ENCODE measurements around the gene ALCAM.
A peak's percentile ranks its signal among the peaks of the same experiment; 100 is the strongest.

Gene ALCAM

DNA sequence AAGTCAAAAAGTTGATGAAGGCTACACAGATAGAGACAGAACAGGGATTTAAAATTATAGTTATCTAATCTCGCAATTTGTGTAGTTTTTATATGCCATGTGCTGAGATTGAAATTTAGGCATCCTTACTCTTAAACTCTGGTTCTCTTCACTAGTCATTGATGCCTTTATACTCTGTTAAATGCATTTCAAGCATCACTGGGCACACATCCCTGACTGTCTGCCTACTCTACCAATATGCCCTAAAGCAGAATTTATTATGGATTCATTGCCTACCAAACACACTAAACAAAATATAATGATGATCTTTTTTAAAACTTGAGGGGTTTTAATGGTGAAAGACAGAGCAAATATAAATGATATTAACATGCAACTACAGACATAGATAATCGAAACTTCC is 10.3 kb upstream of the ALCAM start:
- no peak for DNase-seq (ENCODE audit: low read depth)

DNA sequence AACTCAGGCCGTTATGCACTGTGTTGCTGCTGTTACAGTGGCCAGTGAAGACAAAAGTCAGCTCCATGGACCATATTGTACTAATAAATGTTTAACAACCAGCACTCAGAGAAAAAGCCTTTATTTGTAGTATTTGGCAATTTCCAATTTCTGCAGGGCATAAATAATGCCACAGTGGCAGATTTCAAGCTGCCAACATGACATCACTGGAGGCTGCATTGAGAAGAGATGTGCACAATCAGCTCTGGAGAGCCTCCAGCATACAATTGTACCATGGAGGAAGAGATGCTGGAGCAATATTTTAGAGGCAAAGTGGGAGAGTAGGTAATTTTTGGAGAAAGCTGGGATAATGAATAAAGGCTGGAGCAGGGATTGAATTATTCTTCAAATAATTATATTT is 9.7 kb upstream of the ALCAM start:
- no peak for DNase-seq (ENCODE audit: low read depth)

DNA sequence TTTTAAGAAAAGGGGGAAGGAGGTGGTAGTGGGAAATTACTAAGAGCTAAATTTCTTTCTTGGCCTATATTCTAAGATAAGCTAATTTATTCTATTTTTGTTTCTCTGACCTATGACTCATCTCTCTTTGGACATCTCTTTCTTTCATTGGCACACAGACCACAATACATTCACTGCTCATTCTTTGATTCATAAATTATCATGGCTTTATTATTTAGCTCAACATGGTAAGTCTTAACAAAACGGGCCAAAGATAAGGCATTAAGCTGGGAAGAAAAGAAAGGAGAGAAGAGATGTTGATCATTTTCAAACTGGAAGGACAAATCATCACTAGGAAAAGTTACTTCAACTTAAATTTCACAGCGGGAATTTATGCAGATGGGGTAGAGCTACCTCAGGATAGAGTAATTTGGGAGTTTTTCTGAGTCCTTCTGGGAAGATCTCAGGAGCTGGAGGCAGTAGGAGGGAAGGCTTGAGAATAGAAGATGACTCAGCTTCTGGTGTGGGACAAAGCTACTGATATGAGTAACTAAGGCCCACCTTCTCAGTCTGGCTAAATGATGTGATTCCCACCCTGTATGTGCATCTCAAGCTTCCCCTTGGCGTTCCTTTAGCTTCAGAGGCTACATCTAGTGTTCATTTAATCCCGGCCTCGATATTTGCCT is 7.5 kb upstream of the ALCAM start:
- peak; percentile 85 for DNase-seq (ENCODE audit: low read depth)

DNA sequence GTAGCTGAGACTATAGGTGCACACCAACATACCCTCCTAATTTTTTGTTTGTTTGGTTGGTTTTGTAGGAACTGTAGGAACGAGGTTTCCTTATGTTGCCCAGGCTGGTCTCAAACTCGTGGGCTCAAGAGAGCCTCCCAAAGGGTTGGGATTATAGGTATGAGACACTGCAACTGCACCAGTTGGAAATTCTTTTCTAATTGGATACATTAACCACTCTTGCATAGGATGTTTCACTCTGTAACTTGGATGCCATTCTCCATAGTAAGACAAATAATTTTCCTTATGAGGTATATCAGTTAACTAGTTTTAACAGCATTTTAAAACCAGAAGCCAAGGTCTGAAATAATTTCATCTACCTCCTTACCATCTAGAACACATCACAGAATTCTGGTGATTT is 6.7 kb upstream of the ALCAM start:
- DNase-seq (ENCODE audit: low read depth): peak; percentile 59

DNA sequence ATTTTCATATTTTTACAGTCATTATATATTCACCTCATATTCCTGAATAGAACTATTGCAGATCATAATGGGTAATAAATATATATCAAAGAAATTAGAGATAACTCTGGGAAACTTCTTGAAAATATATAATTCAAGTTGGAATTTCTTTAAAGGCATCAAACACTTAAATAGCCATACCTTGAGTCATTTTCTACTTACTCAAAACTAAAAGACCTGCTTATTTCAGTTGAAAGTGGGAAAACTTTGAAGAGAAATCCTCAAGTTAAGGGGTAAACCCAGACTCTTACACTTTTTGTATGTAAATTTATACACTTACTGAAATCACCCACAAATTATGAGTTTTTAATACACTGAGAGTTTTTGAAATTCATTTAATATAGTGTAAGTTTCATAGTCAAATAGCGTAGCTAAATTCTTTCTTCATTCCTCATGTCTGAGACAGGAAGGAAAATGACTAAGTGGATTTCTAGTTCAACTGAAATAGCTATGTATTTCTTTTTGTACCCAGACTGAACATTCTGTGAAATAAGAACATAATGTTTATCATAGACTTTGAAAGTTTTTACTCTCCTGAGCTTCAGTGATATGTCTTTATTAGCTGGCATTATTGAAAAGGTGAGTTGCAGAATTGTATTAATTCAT is 4.6 kb upstream of the ALCAM start:
- DNase-seq (ENCODE audit: low read depth): peak; percentile 73

DNA sequence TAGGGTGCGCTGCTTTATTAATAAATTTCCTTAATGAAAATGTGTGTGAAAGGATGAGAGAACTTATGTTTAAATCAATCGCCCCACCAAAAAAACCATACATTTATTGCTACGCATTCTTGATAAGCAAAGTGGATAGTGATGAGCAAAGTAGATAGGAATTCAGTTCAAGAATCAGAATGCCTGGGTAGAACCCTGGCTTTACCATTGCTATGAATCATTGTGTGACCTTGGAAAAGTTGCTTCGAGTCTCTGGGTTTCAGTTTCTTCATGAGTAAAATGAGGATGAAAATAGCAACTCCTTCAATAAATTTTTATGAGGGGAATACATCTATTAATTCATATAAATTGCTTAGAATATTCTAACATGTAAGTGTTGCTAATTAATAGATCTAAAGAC is 2.6 kb upstream of the ALCAM start:
- DNase-seq (ENCODE audit: low read depth): peak; percentile 84

DNA sequence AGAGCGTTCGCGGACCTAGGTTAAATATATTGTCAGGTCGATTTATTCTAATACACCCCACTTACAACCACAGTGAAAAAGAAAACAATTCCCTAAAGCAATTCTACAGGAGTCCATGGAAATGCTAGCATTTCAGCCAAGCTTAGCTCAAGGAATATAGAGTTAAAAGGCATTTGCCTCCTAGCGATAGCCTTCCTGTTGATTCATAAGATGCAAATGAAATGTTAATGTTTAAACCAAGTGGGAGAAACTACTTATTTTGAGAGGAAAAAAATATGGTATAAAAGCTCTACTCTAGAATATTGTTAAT is 1.7 kb upstream of the ALCAM start:
- peak; percentile 39 for DNase-seq (ENCODE audit: low read depth)

DNA sequence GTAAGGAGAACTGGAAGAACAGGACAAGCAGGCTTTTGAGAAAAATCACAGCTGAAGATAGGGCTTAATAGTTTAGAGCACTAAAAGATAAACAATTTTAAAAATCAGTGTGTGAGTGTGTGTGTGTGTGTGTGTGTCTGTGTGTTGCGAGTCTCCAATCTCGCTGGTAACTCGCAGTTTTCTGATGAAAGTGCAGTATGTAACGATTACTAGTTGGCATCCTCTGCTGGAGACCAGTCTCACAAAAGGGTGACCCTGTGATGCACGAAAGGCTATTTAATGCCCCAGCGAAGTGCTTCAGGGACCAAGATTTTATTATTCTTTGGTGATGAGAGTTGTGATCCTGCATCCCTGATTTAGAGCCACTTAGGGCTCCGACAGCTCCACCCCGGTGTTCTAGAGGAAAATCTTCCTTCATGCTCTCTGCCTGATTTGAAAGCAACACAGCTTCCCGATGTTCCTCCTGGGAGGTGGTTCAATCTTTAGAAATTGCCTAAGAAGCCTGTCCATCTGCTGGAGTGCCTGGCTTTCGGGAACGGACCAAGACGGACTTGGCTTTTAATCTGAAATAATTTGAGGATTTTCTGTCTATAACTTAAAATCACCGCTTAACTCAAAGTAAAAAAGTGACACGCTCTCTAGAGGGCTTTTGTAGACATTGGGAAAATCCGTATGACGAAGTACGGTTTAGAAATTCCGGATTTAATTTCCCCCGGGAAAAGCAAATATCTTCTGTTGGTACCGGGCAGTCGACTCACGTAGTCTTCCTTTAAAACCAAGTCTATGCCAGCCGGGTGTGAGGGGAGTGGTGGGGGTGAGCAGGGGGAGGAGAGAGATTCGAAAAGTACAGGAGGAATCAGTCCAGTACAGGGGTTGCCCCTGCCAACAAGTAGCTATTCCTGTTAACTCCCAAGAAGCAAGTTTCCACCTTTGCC is 1.1 kb upstream of the ALCAM start:
- peak; percentile 68 for DNase-seq (ENCODE audit: low read depth)

DNA sequence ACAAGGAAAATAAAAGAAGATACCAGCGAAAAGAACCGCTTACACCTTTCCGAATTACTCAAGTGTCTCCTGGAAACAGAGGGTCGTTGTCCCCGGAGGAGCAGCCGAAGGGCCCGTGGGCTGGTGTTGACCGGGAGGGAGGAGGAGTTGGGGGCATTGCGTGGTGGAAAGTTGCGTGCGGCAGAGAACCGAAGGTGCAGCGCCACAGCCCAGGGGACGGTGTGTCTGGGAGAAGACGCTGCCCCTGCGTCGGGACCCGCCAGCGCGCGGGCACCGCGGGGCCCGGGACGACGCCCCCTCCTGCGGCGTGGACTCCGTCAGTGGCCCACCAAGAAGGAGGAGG is 325 bp downstream of the ALCAM start:
- DNase-seq (ENCODE audit: low read depth): peak; percentile 29

DNA sequence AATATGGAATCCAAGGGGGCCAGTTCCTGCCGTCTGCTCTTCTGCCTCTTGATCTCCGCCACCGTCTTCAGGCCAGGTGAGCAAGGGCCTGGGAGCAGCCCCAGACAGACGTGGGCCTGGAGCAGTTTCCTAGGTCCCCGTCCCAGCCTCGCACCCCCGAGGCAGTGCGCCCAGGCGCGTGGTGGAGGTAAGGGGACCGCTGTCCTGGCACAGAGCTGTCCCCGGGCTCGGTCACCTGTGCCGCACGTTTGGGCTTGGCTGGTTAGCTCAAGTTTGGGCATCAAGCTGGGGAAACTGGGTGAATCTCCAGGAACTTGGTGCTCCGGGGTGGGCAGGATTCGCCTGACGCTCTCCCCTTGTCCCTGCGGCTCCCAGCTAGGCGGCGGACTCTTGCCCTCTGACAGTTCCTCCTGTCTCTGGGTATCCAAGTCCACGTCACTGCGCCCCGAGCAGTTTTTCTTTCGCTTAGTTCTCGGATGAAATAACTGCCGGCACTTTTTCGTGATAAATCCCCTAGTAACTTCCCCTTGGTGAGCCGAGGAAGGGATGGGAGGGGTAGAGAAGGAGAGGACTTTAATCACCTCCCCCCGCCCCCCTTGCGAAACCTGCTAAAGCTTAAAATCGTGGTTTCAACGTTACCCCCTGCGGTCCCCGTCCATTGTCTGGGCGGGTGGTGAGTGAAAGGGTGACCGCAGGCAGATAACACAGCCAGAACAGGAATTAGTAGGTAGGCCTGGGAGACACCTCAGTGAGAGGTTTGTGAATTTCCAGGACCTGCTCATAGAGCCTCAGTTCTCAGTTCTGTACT is 901 bp downstream of the ALCAM start:
- DNase-seq (ENCODE audit: low read depth): peak; percentile 81

DNA sequence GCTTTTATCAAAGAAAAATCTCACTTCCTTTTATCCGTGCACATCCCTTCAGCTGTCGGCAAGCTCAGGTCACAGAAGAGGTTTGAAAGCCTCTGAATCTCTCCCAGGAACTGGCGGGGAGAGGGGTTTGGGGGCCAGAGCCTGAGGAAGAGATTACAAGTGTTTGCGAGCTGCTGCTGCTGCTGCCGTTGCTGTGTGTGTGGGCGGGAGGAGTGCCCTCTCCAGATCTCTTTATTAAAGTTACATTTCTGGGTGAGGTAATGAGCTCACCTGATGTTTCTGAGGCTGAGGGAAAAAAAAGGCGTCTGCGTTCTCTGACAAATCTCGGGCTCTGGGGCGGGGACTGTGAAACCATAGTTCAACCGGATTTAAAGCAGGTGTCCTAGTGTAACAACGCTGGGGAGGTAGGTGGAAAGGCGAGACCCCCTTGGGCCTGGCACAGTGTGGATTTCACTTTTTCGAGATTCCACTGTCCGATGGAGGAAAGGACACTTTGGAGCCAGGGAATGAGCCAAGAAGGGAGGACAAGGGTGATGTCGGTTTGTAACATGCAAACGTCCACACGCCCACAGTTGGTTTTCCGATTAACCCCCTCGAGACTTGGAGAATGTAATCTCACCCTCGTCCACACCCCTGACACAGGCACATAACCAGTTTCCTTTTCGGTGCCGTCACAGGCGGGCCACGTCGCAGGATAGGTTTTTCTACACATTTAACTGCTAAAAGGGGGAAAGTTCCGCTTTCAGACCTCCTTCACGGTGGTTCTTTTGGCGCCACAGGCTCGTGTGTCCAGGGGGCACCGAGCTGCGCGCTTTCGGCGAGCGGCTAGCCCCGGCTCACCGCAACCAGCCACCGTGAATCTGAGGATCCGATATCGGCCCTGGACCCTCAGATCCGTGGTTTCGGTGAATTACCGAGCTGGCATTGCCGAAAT is 2.1 kb downstream of the ALCAM start:
- DNase-seq (ENCODE audit: low read depth): peak; percentile 70

DNA sequence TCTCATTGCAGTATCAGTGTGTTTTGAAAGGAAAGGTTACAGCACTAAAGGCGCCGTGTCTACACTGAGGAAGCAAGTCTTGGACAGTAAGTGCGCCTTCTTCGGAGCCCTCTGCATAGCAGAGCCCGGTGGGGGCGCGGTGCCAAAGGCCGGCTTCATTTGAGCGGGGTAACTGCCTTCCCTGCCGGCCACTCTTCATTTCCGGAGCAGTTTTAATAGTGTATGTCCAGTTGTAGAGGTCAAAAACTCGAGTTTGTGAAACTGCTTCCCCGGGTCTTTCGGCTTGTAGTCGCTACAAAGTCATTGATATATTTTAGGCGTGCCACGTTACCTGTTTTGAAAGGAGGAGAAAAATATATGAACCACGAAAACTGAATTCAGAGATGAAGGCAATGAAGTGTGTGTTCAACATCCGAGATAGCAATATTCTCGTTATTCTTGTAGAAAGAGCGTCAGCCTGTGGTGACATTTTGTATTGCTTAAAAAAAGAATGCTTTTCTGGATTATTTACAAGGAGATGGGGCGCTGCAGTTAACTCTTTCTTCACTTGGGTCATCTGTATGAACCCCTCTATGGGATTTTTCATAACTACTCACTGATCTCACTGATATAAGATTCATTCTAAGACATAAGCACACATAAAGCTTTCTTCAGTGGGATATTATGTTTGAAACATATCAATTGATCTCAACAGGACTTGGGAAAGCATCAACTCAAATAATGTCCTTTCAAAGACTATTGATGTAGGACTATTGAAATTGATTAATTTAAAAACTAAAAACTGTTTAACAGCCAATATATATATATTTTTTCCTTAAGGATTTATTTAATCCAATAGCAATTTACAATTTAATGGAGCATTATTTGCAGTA is 3.0 kb downstream of the ALCAM start:
- DNase-seq (ENCODE audit: low read depth): peak; percentile 82

DNA sequence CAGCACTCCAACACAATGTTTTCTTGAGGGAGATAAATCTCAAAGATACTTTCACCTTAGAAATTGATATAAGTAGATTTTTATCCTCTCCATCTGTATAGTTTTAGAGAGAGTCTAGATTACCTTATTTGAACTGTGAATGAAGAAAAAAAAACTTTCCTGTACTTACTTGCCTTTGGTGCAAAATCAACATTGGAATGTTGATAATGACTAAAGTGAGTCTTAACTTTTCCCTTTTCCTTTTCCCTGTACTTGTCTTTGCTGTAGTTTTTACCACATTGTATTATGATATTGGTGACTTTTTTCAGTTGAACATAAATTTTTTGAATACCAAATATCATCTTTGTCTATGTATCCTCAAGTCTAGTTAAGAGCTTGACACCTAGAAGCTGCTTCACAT is 6.7 kb downstream of the ALCAM start:
- no peak for DNase-seq (ENCODE audit: low read depth)

DNA sequence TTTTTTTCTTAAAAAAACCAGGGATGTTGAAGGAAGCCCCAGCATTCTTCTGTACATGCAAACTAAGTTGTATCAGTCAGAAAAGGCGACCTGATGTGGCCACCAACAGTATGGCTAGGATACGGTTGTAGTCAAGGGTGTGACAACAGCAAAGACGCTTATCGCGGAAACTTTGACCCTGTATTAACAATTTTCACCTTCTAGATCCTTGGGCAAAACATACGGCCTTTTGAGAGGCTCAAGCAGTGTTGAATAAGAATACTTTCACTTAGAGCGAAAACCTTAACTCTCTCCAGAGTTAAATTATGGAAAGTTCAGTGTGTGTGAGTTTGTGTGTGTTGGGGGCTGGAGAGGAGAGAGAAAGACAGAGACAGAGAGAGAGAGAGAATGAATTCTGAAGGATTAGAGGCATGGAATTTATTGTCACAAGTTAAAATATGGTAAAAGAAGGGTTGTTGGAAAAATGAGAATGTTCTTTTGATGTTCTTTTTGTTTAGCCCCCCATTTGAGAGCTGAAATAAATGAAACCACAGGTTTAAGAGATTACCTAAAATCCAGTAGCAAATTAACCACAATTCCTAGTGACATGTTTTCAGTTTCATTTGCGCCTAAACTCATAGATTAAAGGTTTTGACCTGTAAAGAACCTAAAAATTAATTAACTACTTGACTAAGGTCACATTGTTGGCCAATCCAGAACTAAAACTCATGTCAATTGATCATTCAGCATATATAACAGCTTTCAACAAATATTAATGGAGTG is 9.2 kb downstream of the ALCAM start:
- DNase-seq (ENCODE audit: low read depth): no peak

DNA sequence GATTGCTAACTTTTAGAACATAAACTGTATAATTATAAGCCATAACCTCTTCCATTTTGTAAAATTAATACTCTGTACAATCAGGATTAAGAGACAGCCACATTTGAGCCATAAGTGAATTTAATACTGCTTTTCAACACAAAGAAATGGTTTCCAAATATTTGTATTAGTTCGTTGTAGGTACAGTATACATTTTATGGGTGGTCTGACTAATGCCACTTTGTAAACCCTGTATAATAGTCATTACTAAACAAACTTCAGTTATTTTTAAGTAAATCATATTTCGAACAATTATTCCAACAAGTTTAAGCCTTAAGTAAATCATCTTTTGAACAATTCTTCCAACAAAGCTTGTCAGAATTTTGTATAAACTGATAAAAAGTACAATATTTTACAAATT is 11.0 kb downstream of the ALCAM start:
- DNase-seq (ENCODE audit: low read depth): no peak

DNA sequence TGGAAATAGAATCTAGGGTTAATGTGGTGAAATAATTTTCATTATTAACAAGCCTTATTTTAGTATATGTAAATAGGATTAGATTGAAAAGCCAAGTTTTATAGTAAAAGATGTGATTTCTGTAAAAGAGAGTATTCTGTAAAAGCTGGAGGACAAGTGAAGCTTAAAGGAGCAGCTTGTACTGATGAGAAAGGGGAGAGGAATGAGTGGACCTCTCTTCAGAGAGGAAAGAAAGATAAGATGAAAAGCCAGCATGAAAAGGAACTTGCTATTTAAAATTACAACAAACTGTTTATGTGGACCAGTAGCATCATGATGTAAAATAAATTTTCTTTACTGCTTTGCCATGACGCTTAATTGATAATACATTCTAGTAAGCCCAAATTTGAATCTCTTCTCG is 18.5 kb downstream of the ALCAM start:
- peak; percentile 27 for DNase-seq (ENCODE audit: low read depth)

DNA sequence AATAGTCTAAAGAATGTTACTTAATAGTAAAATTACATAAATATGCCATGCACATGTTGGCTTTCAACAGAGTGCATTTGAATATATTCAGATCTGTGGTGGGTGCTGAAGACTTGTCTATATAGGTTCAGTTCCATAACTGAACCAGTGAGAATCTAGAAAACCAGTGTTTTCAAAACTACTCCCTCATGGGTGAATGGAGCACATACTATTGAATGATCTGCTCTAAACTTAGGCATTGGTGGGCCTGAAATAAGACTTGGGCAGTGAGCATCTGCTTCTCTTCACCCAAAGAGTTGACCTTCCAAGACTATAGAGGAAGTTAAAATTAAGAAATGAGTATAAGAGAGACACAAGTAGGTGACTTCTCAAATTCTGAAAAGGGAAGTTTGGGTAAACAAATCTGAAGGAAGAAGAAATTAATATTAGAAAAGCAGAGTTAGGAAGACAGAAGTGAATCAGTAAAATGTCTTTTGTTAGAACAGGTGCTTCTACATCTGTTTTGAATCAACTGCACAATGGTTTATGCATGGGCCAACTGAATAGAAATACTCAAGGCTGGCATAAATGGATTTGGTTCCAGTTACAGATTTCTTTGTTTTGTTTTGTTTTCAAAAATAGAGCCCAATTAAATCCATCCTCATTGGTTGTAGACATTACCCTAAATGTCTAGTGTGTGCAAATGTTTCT is 19.3 kb downstream of the ALCAM start:
- no peak for DNase-seq (ENCODE audit: low read depth)

DNA sequence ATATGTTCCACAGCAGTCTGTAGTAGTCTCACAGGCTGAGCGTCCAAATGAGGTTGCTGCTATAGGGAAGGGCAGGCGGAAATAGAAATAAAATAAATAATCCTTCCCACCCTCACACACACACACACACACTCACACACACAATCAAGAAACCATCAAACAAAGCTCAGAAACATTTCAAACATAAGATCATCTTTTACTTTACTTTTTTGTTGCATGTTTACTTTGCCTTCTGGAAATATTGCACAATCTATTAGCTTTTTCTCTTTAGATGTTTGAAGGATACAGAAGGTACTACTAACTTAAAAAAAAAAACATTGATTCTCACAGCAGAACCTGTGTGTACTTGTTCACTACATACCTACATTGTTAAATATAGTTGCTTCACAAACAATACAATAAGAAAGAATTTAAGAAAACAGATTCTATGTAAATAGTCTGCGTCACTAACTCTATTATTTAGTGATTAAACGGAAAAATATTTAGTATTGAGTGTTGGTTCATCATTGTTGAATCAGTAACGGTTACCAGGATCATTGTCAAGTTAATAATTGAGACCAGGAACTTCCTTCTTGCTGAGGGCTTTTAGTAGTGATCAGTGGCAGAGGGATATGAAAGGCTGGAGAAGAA is 20.5 kb downstream of the ALCAM start:
- DNase-seq (ENCODE audit: low read depth): peak; percentile 60

Data from EH (cell line).